Astrocyte (in vitro differentiated cells and primary cell): ENCODE results near the gene PRAMEF15. TPM values are rescaled to one million over a fixed set of nuclear protein-coding genes. Genes with fewer than 3 reads are reported as not detected.
"Not testable (repeated sequence)": the region's sequence is repeated elsewhere in the genome, so short reads cannot be mapped to it uniquely, and the experiment has no call there.

Experiments
- DNase-seq: peaks from one replicate; pipeline ENCODE4 v3.0.0-alpha.2; 2010; ENCODE audit warnings: low read depth
- FAIRE-seq: peaks from 2 replicates; lab custom pipeline; 2011; peaks lifted over from hg19 to GRCh38; lab: Jason Lieb, UNC
- H2AFZ ChIP-seq: 2 replicates; pipeline ENCODE4 v1.6.0; 2012; ENCODE audit warnings: low read depth, low read length, inconsistent platforms
- H3K27ac ChIP-seq: 2 replicates; pipeline ENCODE4 v1.5.1; 2011; ENCODE audit warnings: low read depth, low read length, inconsistent platforms
- H3K27me3 ChIP-seq: 2 replicates; pipeline ENCODE4 v1.6.0; 2011; ENCODE audit warnings: low read length, inconsistent platforms; ENCODE audit not compliant: insufficient read depth
- H3K36me3 ChIP-seq: 2 replicates; pipeline ENCODE4 v1.5.1; 2011; ENCODE audit warnings: low read length, inconsistent platforms; ENCODE audit not compliant: insufficient read depth
- H3K4me1 ChIP-seq: 2 replicates; pipeline ENCODE4 v1.5.1; 2011; ENCODE audit warnings: low read length, inconsistent platforms; ENCODE audit not compliant: insufficient read depth
- H3K4me2 ChIP-seq: 2 replicates; pipeline ENCODE4 v1.6.0; 2012; ENCODE audit warnings: low read length, inconsistent platforms
- H3K4me3 ChIP-seq: 2 replicates; pipeline ENCODE4 v1.5.1; 2011; ENCODE audit warnings: low read depth, mild to moderate bottlenecking, low read length, inconsistent platforms; ENCODE audit not compliant: insufficient read depth
- H3K79me2 ChIP-seq: 2 replicates; pipeline ENCODE4 v1.6.0; 2012; ENCODE audit warnings: mild to moderate bottlenecking, low read length, inconsistent platforms; ENCODE audit not compliant: insufficient read depth
- H3K9ac ChIP-seq: 2 replicates; pipeline ENCODE4 v1.6.0; 2012; ENCODE audit warnings: mild to moderate bottlenecking, low read length, inconsistent platforms
- H3K9me3 ChIP-seq: 2 replicates; pipeline ENCODE4 v1.5.1; 2012; ENCODE audit warnings: low read depth, mild to moderate bottlenecking, low read length, inconsistent platforms; ENCODE audit not compliant: insufficient read depth
- H4K20me1 ChIP-seq: 2 replicates; pipeline ENCODE4 v1.6.0; 2012; ENCODE audit warnings: low read length, inconsistent platforms; ENCODE audit not compliant: insufficient read depth
- H3K27ac Mint-ChIP-seq: one replicate; pipeline ENCODE4 v1.8.0; 2021; ENCODE audit warnings: mild to moderate bottlenecking, mixed read lengths; ENCODE audit not compliant: unreplicated experiment
- H3K27me3 Mint-ChIP-seq: one replicate; pipeline ENCODE4 v1.8.0; 2021; ENCODE audit warnings: low read depth, mixed read lengths; ENCODE audit not compliant: unreplicated experiment
- H3K36me3 Mint-ChIP-seq: one replicate; pipeline ENCODE4 v1.8.0; 2021; ENCODE audit warnings: low read depth, mixed read lengths; ENCODE audit not compliant: unreplicated experiment
- H3K4me1 Mint-ChIP-seq: one replicate; pipeline ENCODE4 v1.8.0; 2021; ENCODE audit warnings: low read depth, mixed read lengths; ENCODE audit not compliant: unreplicated experiment
- H3K4me3 Mint-ChIP-seq: one replicate; pipeline ENCODE4 v1.8.0; 2021; ENCODE audit warnings: mild to moderate bottlenecking, moderate library complexity, mixed read lengths; ENCODE audit not compliant: unreplicated experiment
- H3K9me3 Mint-ChIP-seq: one replicate; pipeline ENCODE4 v1.8.0; 2021; ENCODE audit warnings: mild to moderate bottlenecking, mixed read lengths; ENCODE audit not compliant: unreplicated experiment
- CTCF ChIP-seq: IDR thresholded peaks from 2 replicates; pipeline ENCODE4 v1.5.1; 2011; ENCODE audit warnings: low read depth, mild to moderate bottlenecking, inconsistent platforms, low read length, moderate library complexity; ENCODE audit not compliant: insufficient read depth
- total RNA-seq: library from RNA; stranded (reverse); gene quantifications from 2 replicates; pipeline ENCODE4 v1.2.1, GENCODE V29; 2021

PRAMEF15 gene
- total RNA-seq, 1 donor from 2014 or later: not detected

- H3K9me3 Mint-ChIP-seq, H3K4me3 Mint-ChIP-seq, H3K9me3 ChIP-seq, H3K27me3 Mint-ChIP-seq, H3K79me2 ChIP-seq, DNase-seq, FAIRE-seq, H4K20me1 ChIP-seq, H3K9ac ChIP-seq, H3K36me3 ChIP-seq, H3K27ac ChIP-seq, H3K27ac Mint-ChIP-seq, H3K4me1 Mint-ChIP-seq, H2AFZ ChIP-seq, H3K27me3 ChIP-seq, H3K4me3 ChIP-seq, H3K36me3 Mint-ChIP-seq, H3K4me1 ChIP-seq, H3K4me2 ChIP-seq: not testable (repeated sequence)
Observed at GRCh38 chr1:13354475-13354874, 39.1 kb downstream of the PRAMEF15 start.

GRCh38 chr1:13356774-13357173 lies 41.4 kb downstream of the PRAMEF15 start:
- H3K9ac ChIP-seq, H3K9me3 ChIP-seq, H3K9me3 Mint-ChIP-seq, FAIRE-seq, H3K36me3 ChIP-seq, H2AFZ ChIP-seq, H3K36me3 Mint-ChIP-seq, H3K4me1 Mint-ChIP-seq, H3K4me2 ChIP-seq, H3K79me2 ChIP-seq, H3K4me3 Mint-ChIP-seq, H3K4me3 ChIP-seq, H3K27me3 Mint-ChIP-seq, H3K4me1 ChIP-seq, H3K27me3 ChIP-seq, H3K27ac Mint-ChIP-seq, H3K27ac ChIP-seq, H4K20me1 ChIP-seq: not testable (repeated sequence)
- peak; percentile 6 for DNase-seq
- TF ChIP-seq CTCF: peak; percentile 23

- H3K27me3 ChIP-seq, H3K36me3 Mint-ChIP-seq, H3K27ac ChIP-seq, FAIRE-seq, H2AFZ ChIP-seq, H3K4me3 ChIP-seq, H3K4me1 Mint-ChIP-seq, H3K4me1 ChIP-seq, H3K4me2 ChIP-seq, H3K27me3 Mint-ChIP-seq, H3K9me3 ChIP-seq, DNase-seq, H3K27ac Mint-ChIP-seq, H4K20me1 ChIP-seq, H3K9ac ChIP-seq, H3K36me3 ChIP-seq, H3K79me2 ChIP-seq, H3K9me3 Mint-ChIP-seq, H3K4me3 Mint-ChIP-seq: not testable (repeated sequence)
Observed at GRCh38 chr1:13362364-13362763, 47.0 kb downstream of the PRAMEF15 start.

- not testable (repeated sequence) for H3K4me2 ChIP-seq, H3K4me3 ChIP-seq, H2AFZ ChIP-seq, H3K36me3 Mint-ChIP-seq, H3K27ac ChIP-seq, H3K9ac ChIP-seq, H3K9me3 ChIP-seq, H3K79me2 ChIP-seq, H3K4me1 ChIP-seq, FAIRE-seq, H4K20me1 ChIP-seq, H3K27ac Mint-ChIP-seq, DNase-seq, H3K36me3 ChIP-seq, H3K27me3 Mint-ChIP-seq, H3K4me3 Mint-ChIP-seq, H3K9me3 Mint-ChIP-seq, H3K27me3 ChIP-seq, H3K4me1 Mint-ChIP-seq
Observed at GRCh38 chr1:13364928-13365327, 49.5 kb downstream of the PRAMEF15 start.

GRCh38 chr1:13366536-13366935 lies 51.2 kb downstream of the PRAMEF15 start:
- not testable (repeated sequence) for H3K27me3 Mint-ChIP-seq, H3K9ac ChIP-seq, H4K20me1 ChIP-seq, H3K4me1 Mint-ChIP-seq, H3K9me3 ChIP-seq, H3K36me3 Mint-ChIP-seq, H3K27me3 ChIP-seq, H3K79me2 ChIP-seq, H3K27ac Mint-ChIP-seq, H3K4me1 ChIP-seq, H3K27ac ChIP-seq, H3K36me3 ChIP-seq, DNase-seq, H3K4me2 ChIP-seq, H3K4me3 Mint-ChIP-seq, FAIRE-seq, H2AFZ ChIP-seq, H3K4me3 ChIP-seq
- peaks cover 10% of the 10 kb centered on the region for H3K9me3 Mint-ChIP-seq

- not testable (repeated sequence) for H3K4me3 Mint-ChIP-seq, H3K36me3 Mint-ChIP-seq, H3K4me3 ChIP-seq, DNase-seq, H3K27me3 Mint-ChIP-seq, H3K9ac ChIP-seq, H2AFZ ChIP-seq, FAIRE-seq, H4K20me1 ChIP-seq, H3K4me2 ChIP-seq, H3K4me1 Mint-ChIP-seq, H3K4me1 ChIP-seq, H3K79me2 ChIP-seq, H3K27ac ChIP-seq, H3K27me3 ChIP-seq, H3K36me3 ChIP-seq, H3K9me3 ChIP-seq, H3K27ac Mint-ChIP-seq
- peaks cover 10% of the 10 kb centered on the region for H3K9me3 Mint-ChIP-seq
Observed at GRCh38 chr1:13368544-13368943, 53.2 kb downstream of the PRAMEF15 start.
